ENCODE data around the gene GATA6. TPM values are rescaled to one million over a fixed set of nuclear protein-coding genes. Genes with fewer than 3 reads are reported as not detected.

Gene GATA6
- total and polyA plus RNA-seq, 2 donors (not counting 1 experiment from before 2014, with no cell fraction given) = 1.4 to 6.3 TPM

- H3K9me3 ChIP-seq (ENCODE audit: control insufficient read depth, insufficient read depth, low read depth, low read length) = no peaks in the 10 kb centered on the region
- no peak overlapping the region for H3K4me2 ChIP-seq (ENCODE audit: extremely low read depth, insufficient read depth, low read length)
- H3K4me3 ChIP-seq (replicated peaks in 1 of 4; ENCODE audit: control extremely low read depth in 1 of 4, insufficient read depth in 1 of 4, low read depth in 3 of 4, low read length in 4 of 4) = no peak overlapping the region
- no peaks in the 10 kb centered on the region for H3K79me2 ChIP-seq (ENCODE audit: control insufficient read depth, insufficient read depth, low read length)
- TF ChIP-seq EZH2 (IDR thresholded peaks at IDR 0.05; ENCODE audit: low read length, missing control alignments) = no peak
- TF ChIP-seq, protein P1, sequence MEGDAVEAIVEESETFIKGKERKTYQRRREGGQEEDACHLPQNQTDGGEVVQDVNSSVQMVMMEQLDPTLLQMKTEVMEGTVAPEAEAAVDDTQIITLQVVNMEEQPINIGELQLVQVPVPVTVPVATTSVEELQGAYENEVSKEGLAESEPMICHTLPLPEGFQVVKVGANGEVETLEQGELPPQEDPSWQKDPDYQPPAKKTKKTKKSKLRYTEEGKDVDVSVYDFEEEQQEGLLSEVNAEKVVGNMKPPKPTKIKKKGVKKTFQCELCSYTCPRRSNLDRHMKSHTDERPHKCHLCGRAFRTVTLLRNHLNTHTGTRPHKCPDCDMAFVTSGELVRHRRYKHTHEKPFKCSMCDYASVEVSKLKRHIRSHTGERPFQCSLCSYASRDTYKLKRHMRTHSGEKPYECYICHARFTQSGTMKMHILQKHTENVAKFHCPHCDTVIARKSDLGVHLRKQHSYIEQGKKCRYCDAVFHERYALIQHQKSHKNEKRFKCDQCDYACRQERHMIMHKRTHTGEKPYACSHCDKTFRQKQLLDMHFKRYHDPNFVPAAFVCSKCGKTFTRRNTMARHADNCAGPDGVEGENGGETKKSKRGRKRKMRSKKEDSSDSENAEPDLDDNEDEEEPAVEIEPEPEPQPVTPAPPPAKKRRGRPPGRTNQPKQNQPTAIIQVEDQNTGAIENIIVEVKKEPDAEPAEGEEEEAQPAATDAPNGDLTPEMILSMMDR (conservative IDR thresholded peaks at IDR 0.05 in 1 of 2, IDR thresholded peaks at IDR 0.05 in 1 of 2; ENCODE audit: low read depth in 1 of 2, low read length in 2 of 2) = no peak
- H3K4me1 ChIP-seq (ENCODE audit: control insufficient read depth, extremely low read depth, insufficient read depth, low read length) = no peaks in the 10 kb centered on the region
- no peaks in the 10 kb centered on the region for H3K36me3 ChIP-seq (ENCODE audit: control insufficient read depth, insufficient read depth, low read length)
- no peak overlapping the region for H2AFZ ChIP-seq (ENCODE audit: low read length)
- no peak overlapping the region for H3K9ac ChIP-seq (ENCODE audit: insufficient read depth, low read length)
- no peak for DNase-seq (ENCODE audit: low read depth in 2 of 2)
- H3K27me3 ChIP-seq (ENCODE audit: control insufficient read depth, insufficient read depth, low read length) = no peaks in the 10 kb centered on the region
- H4K20me1 ChIP-seq (ENCODE audit: control insufficient read depth, extremely low read depth, insufficient read depth, low read length) = no peaks in the 10 kb centered on the region
- no peak overlapping the region for H3K27ac ChIP-seq (ENCODE audit: insufficient read depth, low read length)
Observed at GRCh38 chr18:22229456-22230124, 60.2 kb downstream of the GATA6 start.

- Histone ChIP-seq H3K27ac (ENCODE audit: insufficient read depth, low read length) (no peak overlapping the region), H3K4me2 (ENCODE audit: extremely low read depth, insufficient read depth, low read length) (peak overlapping the region; percentile 1), H3K79me2 (ENCODE audit: control insufficient read depth, insufficient read depth, low read length) (no peaks in the 10 kb centered on the region), H3K9ac (ENCODE audit: insufficient read depth, low read length) (no peak overlapping the region), H3K9me3 (ENCODE audit: control insufficient read depth, insufficient read depth, low read depth, low read length) (no peaks in the 10 kb centered on the region), H3K4me1 (ENCODE audit: control insufficient read depth, extremely low read depth, insufficient read depth, low read length) (no peaks in the 10 kb centered on the region), H3K4me3 (replicated peaks in 1 of 4; ENCODE audit: control extremely low read depth in 1 of 4, insufficient read depth in 1 of 4, low read depth in 3 of 4, low read length in 4 of 4) (no peak overlapping the region), H3K27me3 (ENCODE audit: control insufficient read depth, insufficient read depth, low read length) (no peaks in the 10 kb centered on the region), H4K20me1 (ENCODE audit: control insufficient read depth, extremely low read depth, insufficient read depth, low read length) (no peaks in the 10 kb centered on the region), H3K36me3 (ENCODE audit: control insufficient read depth, insufficient read depth, low read length) (no peaks in the 10 kb centered on the region), H2AFZ (ENCODE audit: low read length) (no peak overlapping the region)
- DNase-seq (ENCODE audit: low read depth in 2 of 2) = peak; percentile 70 to 91
- TF ChIP-seq EZH2 (IDR thresholded peaks at IDR 0.05; ENCODE audit: low read length, missing control alignments) = no peak
- TF ChIP-seq, protein P1 (conservative IDR thresholded peaks at IDR 0.05 in 1 of 2, IDR thresholded peaks at IDR 0.05 in 1 of 2; ENCODE audit: low read depth in 1 of 2, low read length in 2 of 2) = no peak
Observed at GRCh38 chr18:22230471-22230945, 61.1 kb downstream of the GATA6 start.

DNA sequence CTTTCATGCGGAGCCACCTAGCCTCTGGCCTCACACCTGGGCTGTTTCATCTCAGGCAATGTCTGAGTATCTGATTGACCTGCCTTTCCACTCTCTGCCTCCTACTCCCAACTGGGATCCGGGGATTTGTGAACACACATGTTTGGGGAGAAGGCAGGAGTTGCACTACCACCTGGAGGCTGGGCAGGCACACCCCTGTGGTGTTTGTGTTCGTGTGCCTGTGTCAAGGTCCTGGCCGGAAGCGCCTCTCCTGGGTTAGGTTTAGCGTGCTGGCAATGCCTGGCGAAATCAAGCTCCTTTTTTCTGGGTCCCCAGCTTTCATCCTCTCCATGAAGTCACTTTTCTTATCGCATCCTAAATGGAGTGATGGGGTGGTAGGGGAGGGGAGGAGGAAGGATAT is 63.9 kb downstream of the GATA6 start:
- Histone ChIP-seq H3K27ac (ENCODE audit: insufficient read depth, low read length) (no peak overlapping the region), H3K4me2 (ENCODE audit: extremely low read depth, insufficient read depth, low read length) (no peak overlapping the region), H4K20me1 (ENCODE audit: control insufficient read depth, extremely low read depth, insufficient read depth, low read length) (no peaks in the 10 kb centered on the region), H3K36me3 (ENCODE audit: control insufficient read depth, insufficient read depth, low read length) (no peaks in the 10 kb centered on the region), H3K9ac (ENCODE audit: insufficient read depth, low read length) (no peak overlapping the region), H3K4me1 (ENCODE audit: control insufficient read depth, extremely low read depth, insufficient read depth, low read length) (no peaks in the 10 kb centered on the region), H3K9me3 (ENCODE audit: control insufficient read depth, insufficient read depth, low read depth, low read length) (no peaks in the 10 kb centered on the region), H2AFZ (ENCODE audit: low read length) (no peak overlapping the region), H3K79me2 (ENCODE audit: control insufficient read depth, insufficient read depth, low read length) (no peaks in the 10 kb centered on the region), H3K4me3 (replicated peaks in 1 of 4; ENCODE audit: control extremely low read depth in 1 of 4, insufficient read depth in 1 of 4, low read depth in 3 of 4, low read length in 4 of 4) (no peak overlapping the region), H3K27me3 (ENCODE audit: control insufficient read depth, insufficient read depth, low read length) (no peaks in the 10 kb centered on the region)
- TF ChIP-seq, protein P1 (conservative IDR thresholded peaks at IDR 0.05 in 1 of 2, IDR thresholded peaks at IDR 0.05 in 1 of 2; ENCODE audit: low read depth in 1 of 2, low read length in 2 of 2) = no peak
- no peak for TF ChIP-seq EZH2 (IDR thresholded peaks at IDR 0.05; ENCODE audit: low read length, missing control alignments)
- no peak for DNase-seq (ENCODE audit: low read depth in 2 of 2)
